Heart left ventricle (tissue), 16 donors: ENCODE data around the gene RNPS1. TPM values are rescaled to one million over a fixed set of nuclear protein-coding genes. Genes with fewer than 3 reads are reported as not detected.

Source experiments
- ATAC-seq, 4 donors: fragments of 200-7000 bp; cut with Tn5 transposase; one replicate each; pipeline ENCODE4 v1.9.1; 2020 to 2022; ENCODE audit warnings: moderate library complexity in 4 of 4, mild to moderate bottlenecking in 3 of 4, moderate number of reproducible peaks in 1 of 4
- DNase-seq, 5 donors: peaks; one replicate each; pipeline ENCODE4 v3.0.0-alpha.2; 2020
- H3K27ac ChIP-seq, 12 donors: fragments of 200-600 bp; sonication (generic) in 4 of 12; one replicate each; pipeline versions ENCODE4 v1.5.0 to v1.8.0; 2016 to 2022; ENCODE audit warnings: mild to moderate bottlenecking in 2 of 12
- H3K27me3 ChIP-seq, 9 donors: fragments of 200-600 bp; sonication (generic) in 2 of 9; one replicate each; pipeline versions ENCODE4 v1.5.1 to v1.8.0; 2016 to 2022; ENCODE audit warnings: mild to moderate bottlenecking in 3 of 9
- H3K36me3 ChIP-seq, 9 donors: fragments of 200-600 bp; sonication (generic) in 2 of 9; one replicate each; pipeline versions ENCODE4 v1.5.0 to v1.8.0; 2018 to 2022; ENCODE audit warnings: mild to moderate bottlenecking in 2 of 9
- H3K4me1 ChIP-seq, 12 donors: fragments of 200-600 bp; sonication (generic) in 4 of 12; one replicate each; pipeline versions ENCODE4 v1.5.0 to v1.8.0; 2016 to 2022; ENCODE audit warnings: mild to moderate bottlenecking in 3 of 12
- H3K4me3 ChIP-seq, 12 donors: fragments of 200-600 bp; sonication (generic) in 4 of 12; one replicate each; pipeline versions ENCODE4 v1.5.0 to v1.8.0; 2017 to 2022; ENCODE audit warnings: mild to moderate bottlenecking in 9 of 12, moderate library complexity in 4 of 12
- H3K9me3 ChIP-seq, 12 donors: fragments of 200-600 bp; sonication (generic) in 4 of 12; one replicate each; pipeline versions ENCODE4 v1.5.0 to v1.8.0; 2016 to 2022; ENCODE audit warnings: mild to moderate bottlenecking in 1 of 12
- POLR2A ChIP-seq, 2 donors: fragments of 450-650 bp; IDR thresholded peaks; one replicate each; pipeline ENCODE4 v1.6.1; 2017; ENCODE audit warnings: antibody characterized with exemption in 2 of 2, mild to moderate bottlenecking in 2 of 2, moderate library complexity in 2 of 2
- WGBS, 4 donors: extraction: QIAGEN DNeasy Blood & Tissue Kit in 2 of 4; methylation state at CpG; one replicate each; pipeline versions ENCODE4 v1.1.5 to v1.1.7; 2013 to 2018; 5-methylcytosine and 5-hydroxymethylcytosine counted together
- intact Hi-C, 10 donors: fragments of 100-400 bp; cut with DNase I; formaldehyde crosslinking; loops; one replicate each; pipeline versions ENCODE4 v1.11.1 to v1.14.2; 2022
- polyA plus RNA-seq, 2 donors: library from polyadenylated mRNA; stranded (reverse); fragments of 200-250 nt; gene quantifications; one replicate each; pipeline ENCODE4 v1.2.3, GENCODE V29; 2013
- total RNA-seq, 9 donors: library from RNA; depleted of rRNA in 2 of 9; stranded (reverse); fragments of >200 nt in 2 of 9; fragmentation: NEBNext Ultra II Directional in 3 of 9; extraction: Animal tissue kit (Norgen Biotek cat#: 25700) in 3 of 9; gene quantifications; one replicate each; pipeline versions ENCODE4 v1.1.0 to v1.2.4, GENCODE V29; 2016 to 2023
- TF ChIP-seq, protein P1 (sequence below), 12 donors: fragments of 200-600 bp; sonication (generic) in 4 of 12; IDR thresholded peaks; one replicate each; pipeline versions ENCODE4 v1.5.0 to v1.8.0; 2018 to 2022; ENCODE audit warnings: antibody characterized with exemption in 12 of 12, mild to moderate bottlenecking in 5 of 12
- donor health status: ischemic (EF 13 %, LVEDD 7.1; RV severe dilation, severe dysfunction).
- donor health status: healthy with polysubstance abuse.
- donor health status: DM: no; HTN: yes; CAD: no.
- donor health status: DM: no; HTN: no; CAD: no.
- donor health status: ischemic (EF 25% LVEDD 6.9; RV normal size, moderate dysfunction).
- donor health status: ischemic (EF 25% LVEDD 5.7; RV mildly dilated, moderate dysfunction).
- donor health status: healthy.
- donor health status: DM: yes; HTN: yes; CAD: no.
- donor health status: ischemic (EF 35%, LVEDD 5.7; RV mildly dilated, moderate dysfunction).
- donor health status: nonischemic (EF 11% LVEDD 7.7; RV severe dilation, severe dysfunction).
- donor health status: DM: yes; HTN: yes; CAD: no.
- donor health status: PGD.
- donor health status: ischemic (EF 29% LVEDD 5.4; RV normal size, mild dysfunction).
- donor health status: nonischemic (EF 23%, LVEDD 6.1; RV moderate dilation, normal function).

The RNPS1 gene
- total and polyA plus RNA-seq, 11 donors = 73.9 to 193 (median 120) TPM

DNA sequence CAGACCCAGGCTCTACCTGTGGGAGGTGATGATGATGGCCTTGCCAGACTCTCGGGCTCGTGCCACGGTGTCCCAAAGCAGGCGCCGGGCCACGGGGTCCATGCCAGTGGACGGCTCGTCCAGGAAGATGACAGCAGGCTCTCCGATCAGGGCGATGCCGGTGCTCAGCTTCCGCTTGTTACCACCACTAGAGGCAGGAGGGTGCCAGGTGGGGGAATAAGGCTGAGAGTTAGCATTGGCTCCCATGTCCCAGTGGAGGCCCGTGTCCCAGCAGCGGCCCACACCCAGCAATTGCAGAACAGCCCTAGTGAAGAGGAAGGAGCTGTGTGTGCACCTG is 10.3 kb upstream of the RNPS1 start:
- 80 to 93% (median 87%) methylated on average over 6 to 14 of the region's 14 CpGs for whole genome bisulfite sequencing, 4 donors
- TF ChIP-seq, protein P1, sequence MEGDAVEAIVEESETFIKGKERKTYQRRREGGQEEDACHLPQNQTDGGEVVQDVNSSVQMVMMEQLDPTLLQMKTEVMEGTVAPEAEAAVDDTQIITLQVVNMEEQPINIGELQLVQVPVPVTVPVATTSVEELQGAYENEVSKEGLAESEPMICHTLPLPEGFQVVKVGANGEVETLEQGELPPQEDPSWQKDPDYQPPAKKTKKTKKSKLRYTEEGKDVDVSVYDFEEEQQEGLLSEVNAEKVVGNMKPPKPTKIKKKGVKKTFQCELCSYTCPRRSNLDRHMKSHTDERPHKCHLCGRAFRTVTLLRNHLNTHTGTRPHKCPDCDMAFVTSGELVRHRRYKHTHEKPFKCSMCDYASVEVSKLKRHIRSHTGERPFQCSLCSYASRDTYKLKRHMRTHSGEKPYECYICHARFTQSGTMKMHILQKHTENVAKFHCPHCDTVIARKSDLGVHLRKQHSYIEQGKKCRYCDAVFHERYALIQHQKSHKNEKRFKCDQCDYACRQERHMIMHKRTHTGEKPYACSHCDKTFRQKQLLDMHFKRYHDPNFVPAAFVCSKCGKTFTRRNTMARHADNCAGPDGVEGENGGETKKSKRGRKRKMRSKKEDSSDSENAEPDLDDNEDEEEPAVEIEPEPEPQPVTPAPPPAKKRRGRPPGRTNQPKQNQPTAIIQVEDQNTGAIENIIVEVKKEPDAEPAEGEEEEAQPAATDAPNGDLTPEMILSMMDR (IDR thresholded peaks at IDR 0.05) = no peak
- Histone ChIP-seq H3K27ac (no peak overlapping the region), H3K27me3 (no peaks in the 10 kb centered on the region), H3K4me1 (peaks cover 0 to 3% (median 0%) of the 10 kb centered on the region in 12 donors), H3K4me3 (no peak overlapping the region), H3K36me3 (peaks cover 0 to 34% (median 4%) of the 10 kb centered on the region in 9 donors), H3K9me3 (no peaks in the 10 kb centered on the region)
- intact Hi-C loops = loop anchor here in 2 of 10 donors (10.0 kb wide), 2 partner anchors 47 to 227 kb away; no protein-coding TSS in a partner anchor
- ATAC-seq (no peak), DNase-seq (no peak)

DNA sequence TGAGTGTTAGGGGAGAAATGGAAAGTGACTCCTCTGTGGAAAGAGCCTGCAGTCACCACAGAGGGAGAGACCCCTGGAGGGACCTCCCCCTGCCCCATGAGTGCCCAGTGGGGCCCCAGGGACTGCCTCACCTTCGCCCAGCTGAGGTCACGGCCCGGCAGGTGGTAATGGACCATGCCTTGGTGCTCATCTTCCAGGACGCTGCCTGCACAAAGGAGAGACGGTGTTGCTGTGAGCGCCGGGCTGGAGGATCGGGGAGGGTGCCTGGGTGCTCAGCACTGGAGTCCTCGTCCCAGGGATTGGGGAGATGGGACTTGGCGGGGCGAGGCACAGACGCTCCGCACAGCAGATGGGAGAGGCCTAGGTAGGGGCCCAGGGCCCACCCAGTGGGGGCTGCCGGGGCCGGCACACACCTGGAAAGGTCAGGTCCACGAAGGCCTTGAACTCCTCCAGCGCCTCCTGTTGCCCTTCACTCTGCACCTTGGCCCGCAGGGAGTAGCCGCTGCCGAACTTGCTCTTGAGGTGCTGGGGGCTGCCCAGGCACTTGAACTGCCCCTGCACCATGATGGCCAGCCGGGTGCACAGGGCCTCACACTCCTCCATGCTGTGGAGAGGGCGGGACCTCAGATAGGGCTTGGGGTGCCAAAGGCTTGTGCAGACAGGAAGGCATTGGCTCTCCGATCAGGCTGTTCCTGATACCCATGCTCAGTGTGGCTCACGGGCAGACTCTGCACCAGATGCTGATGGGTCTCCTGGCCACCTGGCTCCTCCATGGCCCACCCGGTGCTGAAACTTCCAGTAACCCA is 9.7 kb upstream of the RNPS1 start:
- TF ChIP-seq, protein P1 (IDR thresholded peaks at IDR 0.05) = no peak
- no peak for TF ChIP-seq POLR2A (IDR thresholded peaks at IDR 0.05)
- DNase-seq (no peak), ATAC-seq (peak in 1 of 4 donors; percentile 7)
- no peaks in the 10 kb centered on the region for H3K9me3 ChIP-seq
- 94 to 96% (median 95%) methylated on average over 17 to 25 of the region's 25 CpGs for WGBS, 4 donors
- H3K27ac ChIP-seq = no peak overlapping the region
- no peaks in the 10 kb centered on the region for H3K27me3 ChIP-seq
- no peak overlapping the region for H3K4me3 ChIP-seq
- H3K36me3 ChIP-seq = peaks cover 0 to 30% (median 4%) of the 10 kb centered on the region in 9 donors
- intact Hi-C loops = loop anchor here in 2 of 10 donors (10.0 kb wide), 2 partner anchors 47 to 227 kb away; no protein-coding TSS in a partner anchor
- peaks cover 0 to 3% (median 0%) of the 10 kb centered on the region in 12 donors for H3K4me1 ChIP-seq

DNA sequence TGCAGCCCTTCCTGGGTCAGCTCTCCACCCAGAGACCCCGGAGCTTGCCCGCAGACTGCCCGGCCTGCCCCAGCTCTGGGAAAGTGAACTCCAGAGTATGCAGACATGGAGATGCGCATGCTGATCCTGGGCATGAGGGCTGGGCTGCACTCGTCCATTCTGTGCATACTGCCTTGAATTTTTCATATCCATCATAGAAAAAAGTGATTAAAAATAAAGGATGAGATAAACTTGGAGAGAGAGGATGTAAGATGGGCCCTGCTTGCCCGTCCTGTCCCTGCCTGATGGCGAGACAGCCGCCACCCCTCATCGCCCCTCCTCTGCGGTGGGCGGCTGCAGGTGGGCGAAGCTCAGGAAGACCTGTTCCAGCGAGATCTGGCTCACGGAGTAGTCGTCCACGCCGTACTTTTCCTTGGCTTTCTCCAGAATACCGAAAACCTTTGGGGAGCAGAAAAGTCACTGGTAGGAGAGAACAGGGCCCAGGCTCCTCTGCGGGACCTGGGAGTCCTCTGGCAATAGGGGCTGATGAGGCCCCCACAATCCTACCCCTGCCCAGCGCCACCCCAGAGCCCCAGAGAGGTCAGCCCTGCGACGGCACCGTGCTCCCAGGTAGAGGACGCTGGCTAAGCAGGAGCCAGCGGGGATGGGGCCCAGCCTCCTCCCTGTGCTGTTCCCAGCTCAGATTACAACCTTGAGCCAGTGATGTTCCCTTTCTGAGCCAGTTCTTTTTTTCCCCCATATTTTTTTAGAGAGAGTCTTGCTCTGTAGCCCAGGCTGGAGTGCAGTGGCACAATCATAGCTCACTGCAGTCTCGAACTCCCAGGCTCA is 8.7 kb upstream of the RNPS1 start:
- Histone ChIP-seq H3K4me3 (no peak overlapping the region), H3K9me3 (no peaks in the 10 kb centered on the region), H3K36me3 (peaks cover 0 to 30% (median 4%) of the 10 kb centered on the region in 9 donors), H3K27me3 (no peaks in the 10 kb centered on the region), H3K4me1 (peaks cover 0 to 8% (median 0%) of the 10 kb centered on the region in 12 donors), H3K27ac (no peak overlapping the region)
- no peak for TF ChIP-seq POLR2A (IDR thresholded peaks at IDR 0.05)
- TF ChIP-seq, protein P1 (IDR thresholded peaks at IDR 0.05) = no peak
- DNase-seq (no peak), ATAC-seq (no peak)
- intact Hi-C loops = loop anchor here in 2 of 10 donors (10.0 kb wide), 2 partner anchors 48 to 228 kb away; no protein-coding TSS in a partner anchor
- 80 to 86% (median 82%) methylated on average over 25 to 26 of the region's 26 CpGs for WGBS, 4 donors
